Myometrial cell (primary cell): Measurements from ENCODE around the gene SREK1. TPM values are rescaled to one million over a fixed set of nuclear protein-coding genes. Genes with fewer than 3 reads are reported as not detected.

Source experiments
- total RNA-seq: library from RNA; depleted of rRNA; stranded (reverse); fragments of >200 nt; gene quantifications from 2 replicates; pipeline ENCODE4 v1.2.3, GENCODE V29; 2015

Gene SREK1
- total RNA-seq = 13.3 and 15.3 TPM in 2 replicates

GRCh38 chr5:66144074-66144833, at the start of gene SREK1:
Gene SREK1, plus strand, starts transcription at chr5:66144300. Its CDS starts 77 bp downstream, at chr5:66144377.

Other genes with a start within 250 kb of the SREK1 start
- gene ERBIN, start 217.7 kb upstream of the SREK1 start, total RNA-seq = 53.9 and 65.2 TPM in 2 replicates